Esophagus (tissue), 2 donors: ENCODE data around the gene RASAL2. TPM values are rescaled to one million over a fixed set of nuclear protein-coding genes. Genes with fewer than 3 reads are reported as not detected.

Source experiments
- H3K27ac ChIP-seq, 2 donors: one replicate each; pipeline ENCODE4 v1.5.1; 2013; ENCODE audit warnings: low read depth in 2 of 2, mild to moderate bottlenecking in 2 of 2, inconsistent platforms in 1 of 2, low read length in 1 of 2, moderate library complexity in 1 of 2
- H3K27me3 ChIP-seq, 2 donors: one replicate each; pipeline ENCODE4 v1.6.1; 2013; ENCODE audit warnings: low read length in 2 of 2, control low read depth in 1 of 2, mild to moderate bottlenecking in 1 of 2; ENCODE audit not compliant: insufficient read depth in 2 of 2, control insufficient read depth in 1 of 2
- H3K36me3 ChIP-seq, 2 donors: one replicate each; pipeline ENCODE4 v1.6.1; 2013; ENCODE audit warnings: low read length in 1 of 2; ENCODE audit not compliant: control insufficient read depth in 2 of 2, insufficient read depth in 2 of 2
- H3K4me1 ChIP-seq, 2 donors: one replicate each; pipeline ENCODE4 v1.6.1; 2013; ENCODE audit warnings: low read length in 1 of 2; ENCODE audit not compliant: control insufficient read depth in 2 of 2, insufficient read depth in 2 of 2
- H3K4me3 ChIP-seq, 2 donors: one replicate each; pipeline ENCODE4 v1.5.1; 2013; ENCODE audit warnings: low read length in 2 of 2, mild to moderate bottlenecking in 2 of 2, low read depth in 1 of 2, moderate library complexity in 1 of 2
- H3K9me3 ChIP-seq, 2 donors: one replicate each; pipeline ENCODE4 v1.6.1; 2013; ENCODE audit warnings: mild to moderate bottlenecking in 2 of 2, low read depth in 1 of 2, low read length in 1 of 2, moderate library complexity in 1 of 2; ENCODE audit not compliant: control insufficient read depth in 2 of 2, insufficient read depth in 1 of 2
- WGBS, 2 donors: extraction: QIAGEN DNeasy Blood & Tissue Kit; methylation state at CpG; one replicate each; pipeline ENCODE4 v1.1.7; 2013; 5-methylcytosine and 5-hydroxymethylcytosine counted together
- polyA plus RNA-seq, 2 donors: library from polyadenylated mRNA; stranded (reverse); fragments of 200-250 nt; gene quantifications; one replicate each; pipeline ENCODE4 v1.2.3, GENCODE V29; 2013
- donor health status: healthy with polysubstance abuse.
- donor health status: Bipolar disorder and iron deficiency.

The RASAL2 gene
- polyA plus RNA-seq, 2 donors: 13.3 to 14.3 TPM

DNA sequence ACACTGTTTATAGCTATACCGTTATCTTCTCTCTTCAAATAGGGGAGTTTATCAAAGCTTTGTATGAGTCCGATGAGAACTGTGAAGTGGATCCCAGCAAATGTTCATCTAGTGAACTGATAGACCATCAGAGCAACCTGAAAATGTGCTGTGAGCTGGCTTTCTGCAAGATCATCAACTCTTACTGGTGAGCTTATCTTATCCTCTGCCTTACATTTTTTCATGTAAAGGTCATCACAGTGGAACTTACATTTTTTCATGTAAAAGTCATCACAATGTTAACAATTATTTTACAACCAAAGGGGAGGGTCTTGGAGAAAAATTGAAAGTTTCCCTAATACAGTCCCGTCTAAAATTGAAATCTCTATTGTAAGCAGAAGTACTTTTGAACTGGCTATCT, 357.6 kb downstream of the RASAL2 start:
- Histone ChIP-seq H3K36me3 (peaks cover 5 to 6% of the 10 kb centered on the region in 2 donors), H3K4me3 (no peak overlapping the region), H3K9me3 (no peaks in the 10 kb centered on the region), H3K4me1 (no peaks in the 10 kb centered on the region), H3K27ac (no peak overlapping the region), H3K27me3 (no peaks in the 10 kb centered on the region)
- WGBS, 2 donors: 74 to 78% methylated on average over 3 of the region's 3 CpGs

DNA sequence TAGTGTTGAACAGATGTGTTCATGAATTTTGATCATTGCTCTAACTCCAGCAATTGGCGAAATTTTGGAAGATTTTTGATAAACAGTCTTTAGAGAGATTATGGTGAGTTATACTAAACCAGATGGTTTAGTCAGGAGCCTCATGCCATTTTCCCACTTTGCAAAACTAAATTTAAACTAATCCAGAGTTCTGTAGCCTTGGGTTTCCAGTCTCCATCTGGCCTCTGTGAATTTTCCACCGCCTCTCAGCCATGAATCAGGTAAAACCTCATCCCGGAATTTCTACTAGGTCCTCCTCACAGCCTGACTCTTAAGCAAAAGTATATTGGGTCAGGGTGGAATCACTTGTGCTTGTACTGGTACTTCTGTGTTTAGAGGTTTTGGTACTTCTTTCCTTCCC, 358.1 kb downstream of the RASAL2 start:
- Histone ChIP-seq H3K27ac (no peak overlapping the region), H3K4me1 (no peaks in the 10 kb centered on the region), H3K4me3 (no peak overlapping the region), H3K36me3 (peaks cover 5 to 6% of the 10 kb centered on the region in 2 donors), H3K9me3 (no peaks in the 10 kb centered on the region), H3K27me3 (no peaks in the 10 kb centered on the region)
- WGBS, 2 donors: 86 to 88% methylated on average over 3 of the region's 3 CpGs

DNA sequence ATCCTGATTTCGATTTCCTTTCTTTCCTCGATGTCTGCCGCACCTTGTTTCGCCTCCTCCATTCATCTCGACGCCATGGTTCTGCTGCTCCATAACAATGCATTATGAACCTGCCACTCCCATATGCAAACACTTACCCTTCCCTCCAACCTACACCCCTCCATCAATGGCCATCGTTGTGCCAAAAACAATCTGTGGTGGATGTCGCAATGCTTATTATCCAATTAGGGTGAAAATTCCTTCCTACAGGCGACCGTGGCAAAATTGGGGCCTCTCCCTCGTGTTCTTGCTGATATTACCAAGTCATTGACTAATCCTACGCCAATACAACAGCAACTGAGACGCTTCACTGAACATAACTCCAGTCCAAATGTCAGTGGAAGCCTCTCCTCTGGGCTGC, 362.6 kb downstream of the RASAL2 start:
- Histone ChIP-seq H3K4me1 (no peaks in the 10 kb centered on the region), H3K36me3 (peaks cover 9 to 13% of the 10 kb centered on the region in 2 donors), H3K4me3 (no peak overlapping the region), H3K27ac (no peak overlapping the region), H3K9me3 (no peaks in the 10 kb centered on the region), H3K27me3 (no peaks in the 10 kb centered on the region)
- WGBS, 2 donors: 93% methylated on average over 13 of the region's 13 CpGs

DNA sequence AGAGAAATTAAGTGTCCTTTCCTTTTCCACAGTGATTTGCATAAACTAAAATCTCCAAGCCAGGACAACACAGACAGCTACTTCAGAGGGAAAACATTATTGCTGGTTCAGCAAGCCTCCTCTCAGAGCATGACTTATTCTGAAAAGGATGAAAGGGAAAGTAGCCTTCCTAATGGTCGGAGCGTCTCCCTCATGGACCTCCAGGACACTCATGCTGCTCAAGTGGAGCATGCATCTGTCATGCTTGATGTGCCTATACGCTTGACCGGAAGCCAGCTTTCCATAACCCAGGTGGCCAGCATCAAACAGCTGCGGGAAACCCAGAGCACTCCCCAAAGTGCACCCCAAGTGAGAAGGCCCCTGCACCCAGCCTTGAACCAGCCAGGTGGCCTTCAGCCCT, 363.7 kb downstream of the RASAL2 start:
- WGBS, 2 donors: 94 to 96% methylated on average over 5 of the region's 5 CpGs
- peaks cover 5 to 8% of the 10 kb centered on the region in 2 donors for H3K36me3 ChIP-seq

DNA sequence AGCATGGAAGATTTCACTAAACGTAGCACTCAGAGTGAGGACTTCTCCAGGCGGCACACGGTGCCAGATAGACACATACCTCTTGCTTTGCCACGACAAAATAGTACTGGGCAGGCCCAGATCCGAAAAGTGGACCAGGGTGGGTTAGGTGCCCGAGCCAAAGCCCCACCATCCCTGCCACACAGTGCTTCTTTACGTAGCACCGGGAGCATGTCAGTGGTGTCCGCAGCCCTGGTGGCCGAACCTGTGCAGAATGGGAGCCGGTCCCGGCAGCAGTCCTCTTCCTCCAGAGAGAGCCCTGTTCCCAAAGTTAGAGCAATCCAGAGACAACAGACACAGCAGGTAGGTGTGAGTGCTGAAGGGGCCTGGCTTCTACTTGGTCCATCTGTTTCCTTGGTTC, 364.3 kb downstream of the RASAL2 start:
- H3K4me3 ChIP-seq: no peak overlapping the region
- WGBS, 2 donors: 95 to 96% methylated on average over 12 of the region's 12 CpGs
- H3K27me3 ChIP-seq: no peaks in the 10 kb centered on the region
- H3K9me3 ChIP-seq: no peaks in the 10 kb centered on the region
- no peak overlapping the region for H3K27ac ChIP-seq
- H3K4me1 ChIP-seq: no peaks in the 10 kb centered on the region
- H3K36me3 ChIP-seq: peaks cover 5 to 8% of the 10 kb centered on the region in 2 donors

More for the DNA sequence above, 363.7 kb downstream of the RASAL2 start:
- no peaks in the 10 kb centered on the region for H3K9me3 ChIP-seq
- no peaks in the 10 kb centered on the region for H3K27me3 ChIP-seq
- H3K4me1 ChIP-seq: no peaks in the 10 kb centered on the region
- H3K27ac ChIP-seq: no peak overlapping the region
- H3K4me3 ChIP-seq: no peak overlapping the region

DNA sequence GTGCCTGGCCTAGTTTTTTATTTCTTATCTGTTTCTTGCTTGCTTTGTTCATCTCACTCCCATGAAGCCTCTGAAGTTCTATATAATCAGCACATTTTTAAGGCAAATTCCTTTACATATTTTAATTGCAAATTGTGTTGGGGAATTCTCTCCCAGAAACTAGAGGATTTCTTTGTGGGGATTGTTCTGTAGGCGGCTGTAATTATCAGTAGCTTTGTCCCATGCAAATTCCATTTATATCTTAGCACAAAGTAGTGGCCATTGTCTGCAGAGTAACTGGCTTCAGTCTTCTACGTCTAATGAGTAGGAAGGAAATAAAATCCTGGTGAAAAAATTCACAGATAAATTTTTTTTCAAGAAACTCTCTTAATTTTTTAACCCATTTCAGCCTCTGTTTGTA, 367.2 kb downstream of the RASAL2 start:
- no peak overlapping the region for H3K4me3 ChIP-seq
- H3K36me3 ChIP-seq: peaks cover 3 to 11% of the 10 kb centered on the region in 2 donors
- WGBS, 2 donors: 82 to 83% methylated on average over 2 of the region's 2 CpGs
- no peak overlapping the region for H3K27ac ChIP-seq
- H3K4me1 ChIP-seq: no peaks in the 10 kb centered on the region
- H3K27me3 ChIP-seq: no peaks in the 10 kb centered on the region
- no peaks in the 10 kb centered on the region for H3K9me3 ChIP-seq

DNA sequence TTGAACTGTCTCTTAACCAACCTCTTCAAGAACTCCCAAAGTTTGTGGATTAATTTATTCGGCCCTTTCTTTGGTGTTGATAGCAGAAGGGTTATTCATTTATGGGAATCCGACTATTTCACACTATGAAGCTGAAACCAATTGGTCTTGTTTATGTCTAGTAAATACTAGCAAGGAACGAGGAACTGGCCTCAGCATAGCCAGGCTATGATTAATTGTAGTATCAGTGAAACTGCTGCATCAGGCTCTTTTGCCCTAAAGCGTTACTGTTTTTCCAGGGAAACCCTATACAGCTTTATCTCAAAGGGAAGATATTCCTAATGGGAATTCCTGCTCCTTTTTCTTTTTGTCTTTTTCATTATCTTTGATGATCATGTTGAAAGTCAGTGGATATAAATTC, 367.8 kb downstream of the RASAL2 start:
- no peaks in the 10 kb centered on the region for H3K4me1 ChIP-seq
- H3K9me3 ChIP-seq: no peaks in the 10 kb centered on the region
- no peak overlapping the region for H3K4me3 ChIP-seq
- no peaks in the 10 kb centered on the region for H3K27me3 ChIP-seq
- peaks cover 3 to 11% of the 10 kb centered on the region in 2 donors for H3K36me3 ChIP-seq
- 74 to 75% methylated on average over 4 of the region's 4 CpGs for WGBS, 2 donors
- H3K27ac ChIP-seq: peak overlapping the region in 1 of 2 donors; percentile 39

DNA sequence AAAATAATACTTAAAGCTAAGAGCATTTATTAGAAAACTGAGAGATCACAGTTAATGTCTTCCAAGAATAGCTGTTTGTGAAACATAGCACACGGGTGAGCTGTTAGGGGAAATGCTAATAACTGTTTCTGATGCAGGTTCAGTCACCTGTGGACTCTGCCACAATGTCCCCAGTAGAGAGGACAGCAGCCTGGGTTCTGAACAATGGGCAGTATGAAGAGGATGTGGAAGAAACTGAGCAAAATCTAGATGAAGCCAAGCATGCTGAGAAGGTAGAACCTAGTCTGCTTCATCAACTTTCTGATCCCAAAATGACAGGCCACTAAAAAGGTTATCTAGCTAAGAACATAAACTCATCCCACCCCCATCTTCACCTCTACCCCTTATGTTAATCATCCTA, 370.2 kb downstream of the RASAL2 start:
- Histone ChIP-seq H3K27me3 (no peaks in the 10 kb centered on the region), H3K36me3 (peaks cover 6% of the 10 kb centered on the region in 2 donors), H3K27ac (no peak overlapping the region), H3K4me3 (no peak overlapping the region), H3K9me3 (no peaks in the 10 kb centered on the region), H3K4me1 (no peaks in the 10 kb centered on the region)
- WGBS, 2 donors: 85 to 89% methylated on average over 1 of the region's 1 CpG

DNA sequence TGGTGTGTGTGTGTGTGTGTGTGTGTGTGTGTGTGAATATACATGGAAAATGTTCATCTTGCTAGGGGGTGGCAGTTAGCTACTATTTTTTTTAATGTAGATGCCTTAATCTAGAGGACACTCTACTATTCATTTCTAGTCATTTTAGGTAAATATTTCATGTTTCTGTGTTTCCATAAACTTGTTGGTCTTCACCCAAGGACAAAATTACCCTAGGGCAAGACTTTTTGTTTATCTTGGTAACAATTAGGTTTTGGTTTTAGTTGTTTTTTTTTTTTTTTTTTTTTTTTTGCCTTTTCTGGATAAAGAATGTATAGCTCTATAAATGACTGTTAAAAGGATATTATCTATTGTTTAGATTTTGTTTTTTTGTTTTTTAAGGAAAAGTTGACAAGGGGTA, 370.7 kb downstream of the RASAL2 start:
- H3K4me1 ChIP-seq: no peaks in the 10 kb centered on the region
- peaks cover 6% of the 10 kb centered on the region in 2 donors for H3K36me3 ChIP-seq
- H3K27me3 ChIP-seq: no peaks in the 10 kb centered on the region
- H3K9me3 ChIP-seq: no peaks in the 10 kb centered on the region
- H3K4me3 ChIP-seq: no peak overlapping the region
- no peak overlapping the region for H3K27ac ChIP-seq

DNA sequence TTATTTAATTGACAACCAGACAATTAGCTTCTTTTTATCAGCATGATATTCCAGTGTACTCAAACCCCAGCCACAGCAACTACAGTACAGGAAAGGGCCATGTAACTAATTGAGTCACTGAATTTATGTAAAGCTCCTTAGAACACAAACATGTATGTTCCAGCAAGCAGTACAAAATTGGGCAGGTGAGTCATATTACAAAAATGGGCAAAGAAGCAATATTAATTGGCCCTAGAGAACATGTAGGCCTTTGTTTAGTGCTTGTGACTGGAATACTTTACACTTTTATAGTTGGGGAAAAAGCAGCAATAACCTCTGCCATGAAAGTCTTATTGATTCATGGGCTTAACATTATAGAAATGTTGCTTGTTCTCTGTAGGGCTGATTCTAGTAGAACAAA, 371.1 kb downstream of the RASAL2 start:
- H3K4me1 ChIP-seq: no peaks in the 10 kb centered on the region
- H3K27ac ChIP-seq: no peak overlapping the region
- no peak overlapping the region for H3K4me3 ChIP-seq
- no peaks in the 10 kb centered on the region for H3K27me3 ChIP-seq
- H3K36me3 ChIP-seq: peaks cover 6% of the 10 kb centered on the region in 2 donors
- H3K9me3 ChIP-seq: no peaks in the 10 kb centered on the region
